SK-MEL-5 (cell line): ENCODE results near the gene SLC35D3. TPM values are rescaled to one million over a fixed set of nuclear protein-coding genes. Genes with fewer than 3 reads are reported as not detected.
"Not testable (repeated sequence)": the region's sequence is repeated elsewhere in the genome, so short reads cannot be mapped to it uniquely, and the experiment has no call there.

Experiments
- DNase-seq: peaks from one replicate; pipeline ENCODE4 v3.0.0-alpha.2; 2016; ENCODE audit warnings: low read depth, low spot score
- in situ Hi-C: cut with HindIII; loops from 2 replicates; pipeline ENCODE4 v1.10.0; 2016; ENCODE audit warnings: low sequenced_read_pairs, high pct_unique_total_duplicates, low pct_unique_long_range_greater_than_20kb
- total RNA-seq: library from RNA; depleted of rRNA; stranded (reverse); fragments of >200 nt; shearing (Covaris generic); gene quantifications from 2 replicates; pipeline ENCODE4 v1.2.3, GENCODE V29; 2014

Gene SLC35D3
- total RNA-seq, 1 experiment from 2014 or later = not detected

- DNase-seq = no peak
- in situ Hi-C loops = no loop called here
These were observed 1.9 kb upstream of the SLC35D3 start for GRCh38 chr6:136920216-136920615.

GRCh38 chr6:136920671-136921380 is 1.3 kb upstream of the SLC35D3 start:
- DNase-seq = no peak
- in situ Hi-C loops = no loop called here

GRCh38 chr6:136921381-136921935 is 643 bp upstream of the SLC35D3 start:
- no peak for DNase-seq
- in situ Hi-C loops = no loop called here

- in situ Hi-C loops = no loop called here
- no peak for DNase-seq
These were observed 545 bp downstream of the SLC35D3 start for GRCh38 chr6:136922685-136923006.

- no peak for DNase-seq
- in situ Hi-C loops = no loop called here
These were observed 1.2 kb downstream of the SLC35D3 start for GRCh38 chr6:136923116-136923953.

- no peak for DNase-seq
- in situ Hi-C loops = no loop called here
These were observed 2.0 kb downstream of the SLC35D3 start for GRCh38 chr6:136923954-136924673.

- no peak for DNase-seq
- in situ Hi-C loops = no loop called here
These were observed 4.3 kb downstream of the SLC35D3 start for GRCh38 chr6:136926383-136926782.

- DNase-seq = peak; percentile 50
- in situ Hi-C loops = no loop called here
These were observed 5.2 kb downstream of the SLC35D3 start for GRCh38 chr6:136927292-136927691.

- in situ Hi-C loops = no loop called here
These were observed 8.4 kb downstream of the SLC35D3 start for GRCh38 chr6:136930528-136930927.

GRCh38 chr6:136932599-136932998 is 10.5 kb downstream of the SLC35D3 start:
- in situ Hi-C loops = no loop called here
- DNase-seq = no peak

More at GRCh38 chr6:136930528-136930927, 8.4 kb downstream of the SLC35D3 start:
- no peak for DNase-seq

- in situ Hi-C loops = no loop called here
- no peak for DNase-seq
These were observed 23.0 kb downstream of the SLC35D3 start for GRCh38 chr6:136945072-136945471.

- no peak for DNase-seq
- in situ Hi-C loops = no loop called here
These were observed 23.6 kb downstream of the SLC35D3 start for GRCh38 chr6:136945711-136946121.

- DNase-seq = no peak
- in situ Hi-C loops = no loop called here
These were observed 24.9 kb downstream of the SLC35D3 start for GRCh38 chr6:136947037-136947436.

GRCh38 chr6:136949957-136950356 is 27.9 kb downstream of the SLC35D3 start:
- DNase-seq, in situ Hi-C loops: not testable (repeated sequence)

- in situ Hi-C loops = no loop called here
These were observed 28.5 kb downstream of the SLC35D3 start for GRCh38 chr6:136950436-136951126.

GRCh38 chr6:136952714-136953260 is 30.7 kb downstream of the SLC35D3 start:
- no peak for DNase-seq
- in situ Hi-C loops = no loop called here

More at GRCh38 chr6:136950436-136951126, 28.5 kb downstream of the SLC35D3 start:
- DNase-seq = no peak

GRCh38 chr6:136955123-136955522 is 33.0 kb downstream of the SLC35D3 start:
- in situ Hi-C loops = no loop called here
- no peak for DNase-seq
